Osteoblast (primary cell): Measurements from ENCODE around the gene KMT2A. TPM values are rescaled to one million over a fixed set of nuclear protein-coding genes. Genes with fewer than 3 reads are reported as not detected.

ENCODE experiments used
- DNase-seq: peaks from one replicate; pipeline ENCODE4 v3.0.0; 2011; ENCODE audit warnings: low spot score, mixed read lengths; ENCODE audit not compliant: insufficient read length; ENCODE audit errors: missing footprints
- H2AFZ ChIP-seq: 2 replicates; pipeline ENCODE4 v1.6.0; 2011; ENCODE audit warnings: mild to moderate bottlenecking, low read length
- H3K27ac ChIP-seq: 2 replicates; pipeline ENCODE4 v1.5.1; 2011; ENCODE audit warnings: mild to moderate bottlenecking, low read depth, low read length, moderate library complexity
- H3K27me3 ChIP-seq: 2 replicates; pipeline ENCODE4 v1.6.0; 2012; ENCODE audit warnings: mild to moderate bottlenecking, control low read depth, inconsistent platforms, low read length, moderate library complexity; ENCODE audit not compliant: insufficient read depth
- H3K36me3 ChIP-seq: 2 replicates; pipeline ENCODE4 v1.5.1; 2011; ENCODE audit warnings: mild to moderate bottlenecking, low read length, control low read depth, moderate library complexity; ENCODE audit not compliant: insufficient read depth
- H3K4me1 ChIP-seq: 2 replicates; pipeline ENCODE4 v1.5.1; 2011; ENCODE audit warnings: mild to moderate bottlenecking, low read length, control low read depth, moderate library complexity; ENCODE audit not compliant: insufficient read depth
- H3K4me2 ChIP-seq: 2 replicates; pipeline ENCODE4 v1.6.0; 2011; ENCODE audit warnings: mild to moderate bottlenecking, low read length; ENCODE audit not compliant: insufficient read depth
- H3K4me3 ChIP-seq: fragments of 200-600 bp; sonication (generic); 3 replicates; pipeline ENCODE4 v1.5.1; 2012; ENCODE audit warnings: mild to moderate bottlenecking, low read length, inconsistent platforms; ENCODE audit not compliant: insufficient read depth
- H3K79me2 ChIP-seq: 2 replicates; pipeline ENCODE4 v1.6.0; 2012; ENCODE audit warnings: mild to moderate bottlenecking, low read length, control low read depth, inconsistent platforms; ENCODE audit not compliant: insufficient read depth
- H3K9me3 ChIP-seq: 2 replicates; pipeline ENCODE4 v1.5.1; 2011; ENCODE audit warnings: low read depth, low read length, control low read depth
- H4K20me1 ChIP-seq: 2 replicates; pipeline ENCODE4 v1.6.0; 2012; ENCODE audit warnings: mild to moderate bottlenecking, low read length, control low read depth; ENCODE audit not compliant: insufficient read depth
- total RNA-seq: library from RNA; depleted of rRNA; stranded (reverse); fragments of >200 nt; gene quantifications from 2 replicates; pipeline ENCODE4 v1.2.3, GENCODE V29; 2012
- TF ChIP-seq, protein P1 (sequence below): IDR thresholded peaks from 2 replicates; pipeline ENCODE4 v1.5.1; 2011; ENCODE audit warnings: mild to moderate bottlenecking, low read depth, low read length, moderate library complexity; ENCODE audit errors: extremely low read depth

Gene KMT2A
- total RNA-seq, 1 donor, result 38.4 TPM

DNA sequence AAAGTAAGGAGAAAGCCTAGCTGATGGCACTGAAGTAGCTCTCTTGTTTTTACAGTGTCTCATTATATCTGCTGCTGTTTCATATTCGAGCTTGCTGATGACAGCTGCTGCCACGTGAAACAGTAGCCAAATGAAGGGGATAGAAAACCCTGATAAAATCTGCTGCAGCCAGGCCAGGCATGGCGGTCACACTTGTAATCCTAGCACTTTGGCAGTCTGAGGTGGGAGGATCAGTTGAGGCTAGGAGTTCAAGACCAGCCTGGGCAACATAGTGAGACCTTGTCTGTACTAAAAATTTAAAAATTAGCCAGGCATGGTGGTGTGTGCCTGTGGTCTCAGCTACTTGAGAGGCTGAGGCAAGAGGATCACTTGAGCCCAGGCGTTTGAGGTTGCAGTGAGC is 116.0 kb downstream of the KMT2A start:
- no peaks in the 10 kb centered on the region for H3K79me2 ChIP-seq
- no peaks in the 10 kb centered on the region for H3K27me3 ChIP-seq
- DNase-seq, result no peak
- H3K9me3 ChIP-seq, result no peaks in the 10 kb centered on the region
- H4K20me1 ChIP-seq, result no peaks in the 10 kb centered on the region
- H2AFZ ChIP-seq, result no peak overlapping the region
- peaks cover 25% of the 10 kb centered on the region for H3K36me3 ChIP-seq
- TF ChIP-seq, protein P1, sequence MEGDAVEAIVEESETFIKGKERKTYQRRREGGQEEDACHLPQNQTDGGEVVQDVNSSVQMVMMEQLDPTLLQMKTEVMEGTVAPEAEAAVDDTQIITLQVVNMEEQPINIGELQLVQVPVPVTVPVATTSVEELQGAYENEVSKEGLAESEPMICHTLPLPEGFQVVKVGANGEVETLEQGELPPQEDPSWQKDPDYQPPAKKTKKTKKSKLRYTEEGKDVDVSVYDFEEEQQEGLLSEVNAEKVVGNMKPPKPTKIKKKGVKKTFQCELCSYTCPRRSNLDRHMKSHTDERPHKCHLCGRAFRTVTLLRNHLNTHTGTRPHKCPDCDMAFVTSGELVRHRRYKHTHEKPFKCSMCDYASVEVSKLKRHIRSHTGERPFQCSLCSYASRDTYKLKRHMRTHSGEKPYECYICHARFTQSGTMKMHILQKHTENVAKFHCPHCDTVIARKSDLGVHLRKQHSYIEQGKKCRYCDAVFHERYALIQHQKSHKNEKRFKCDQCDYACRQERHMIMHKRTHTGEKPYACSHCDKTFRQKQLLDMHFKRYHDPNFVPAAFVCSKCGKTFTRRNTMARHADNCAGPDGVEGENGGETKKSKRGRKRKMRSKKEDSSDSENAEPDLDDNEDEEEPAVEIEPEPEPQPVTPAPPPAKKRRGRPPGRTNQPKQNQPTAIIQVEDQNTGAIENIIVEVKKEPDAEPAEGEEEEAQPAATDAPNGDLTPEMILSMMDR, result no peak
- no peaks in the 10 kb centered on the region for H3K4me1 ChIP-seq
- H3K4me3 ChIP-seq, result no peak overlapping the region
- H3K27ac ChIP-seq, result no peak overlapping the region
- H3K4me2 ChIP-seq, result no peak overlapping the region

DNA sequence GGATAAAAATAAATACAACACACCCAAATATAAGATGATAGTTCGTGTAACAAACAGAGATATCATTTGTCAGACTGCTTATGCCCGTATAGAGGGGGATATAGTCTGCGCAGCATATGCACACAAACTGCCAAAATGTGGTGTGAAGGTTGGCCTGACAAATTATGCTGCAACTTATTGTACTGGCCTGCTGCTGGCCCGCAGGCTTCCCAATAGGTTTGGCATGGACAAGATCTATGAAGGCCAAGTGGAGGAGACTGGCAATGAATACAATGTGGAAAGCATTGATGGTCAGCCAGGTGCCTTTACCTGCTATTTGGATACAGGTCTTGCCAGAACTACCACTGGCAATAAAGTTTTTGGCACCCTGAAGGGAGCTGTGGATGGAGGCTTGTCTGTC is 124.5 kb downstream of the KMT2A start:
- Histone ChIP-seq H3K4me2 (no peak overlapping the region), H2AFZ (no peak overlapping the region), H3K4me1 (no peaks in the 10 kb centered on the region), H4K20me1 (no peaks in the 10 kb centered on the region), H3K27me3 (no peaks in the 10 kb centered on the region), H3K36me3 (peaks cover 22% of the 10 kb centered on the region), H3K27ac (no peak overlapping the region), H3K9me3 (no peaks in the 10 kb centered on the region), H3K4me3 (no peak overlapping the region), H3K79me2 (no peaks in the 10 kb centered on the region)
- TF ChIP-seq, protein P1, result no peak
- DNase-seq, result no peak

DNA sequence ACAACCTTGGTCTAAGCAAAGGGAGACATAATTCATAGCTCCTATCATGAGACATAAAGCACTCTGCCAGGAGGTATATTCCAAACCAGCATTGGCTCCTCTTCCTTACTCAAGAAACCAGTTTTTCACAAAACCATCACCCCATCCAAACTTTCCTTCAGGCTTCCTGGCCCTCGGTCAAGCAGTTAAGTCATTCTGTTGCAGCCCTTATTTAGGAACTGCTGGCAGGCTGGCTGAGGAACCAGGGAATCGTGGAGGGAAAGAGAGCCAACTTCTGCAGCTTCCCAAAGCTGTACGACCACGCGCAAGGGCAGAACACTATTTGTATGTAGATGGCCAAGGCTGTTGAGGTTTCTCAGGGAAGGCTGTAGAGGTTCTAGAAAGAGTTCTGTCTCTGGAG is 128.8 kb downstream of the KMT2A start:
- H3K27ac ChIP-seq, result peak overlapping the region; percentile 44
- H3K4me2 ChIP-seq, result peak overlapping the region; percentile 98
- H3K36me3 ChIP-seq, result no peaks in the 10 kb centered on the region
- peak; percentile 84 for DNase-seq
- no peaks in the 10 kb centered on the region for H3K9me3 ChIP-seq
- TF ChIP-seq, protein P1, result no peak
- no peaks in the 10 kb centered on the region for H3K27me3 ChIP-seq
- H4K20me1 ChIP-seq, result no peaks in the 10 kb centered on the region
- peak overlapping the region; percentile 87 for H3K4me3 ChIP-seq
- peak overlapping the region; percentile 28 for H2AFZ ChIP-seq
- H3K4me1 ChIP-seq, result peaks cover 2% of the 10 kb centered on the region
- H3K79me2 ChIP-seq, result no peaks in the 10 kb centered on the region

DNA sequence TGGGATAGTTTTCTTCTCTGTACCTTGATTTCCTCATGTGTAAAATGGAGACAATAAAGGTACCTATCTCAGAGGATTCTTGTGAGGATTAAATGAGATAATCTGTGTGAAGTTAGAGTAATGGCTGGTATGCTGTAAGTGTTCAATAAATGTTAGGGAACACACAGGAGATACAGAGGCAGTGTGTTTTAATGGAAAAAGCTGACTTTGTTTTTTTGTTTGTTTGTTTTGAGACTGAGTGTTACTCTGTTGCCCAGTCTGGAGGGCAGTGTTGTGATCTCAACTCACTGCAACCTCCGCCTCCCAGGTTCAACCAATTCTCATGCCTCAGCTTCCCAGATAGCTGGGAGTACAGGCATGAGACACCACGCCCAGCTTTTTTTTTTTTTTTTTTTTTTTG is 133.4 kb downstream of the KMT2A start:
- H2AFZ ChIP-seq, result no peak overlapping the region
- TF ChIP-seq, protein P1, result no peak
- H4K20me1 ChIP-seq, result peaks cover 19% of the 10 kb centered on the region
- no peaks in the 10 kb centered on the region for H3K27me3 ChIP-seq
- H3K79me2 ChIP-seq, result peaks cover 34% of the 10 kb centered on the region
- no peaks in the 10 kb centered on the region for H3K9me3 ChIP-seq
- DNase-seq, result peak; percentile 58
- H3K27ac ChIP-seq, result no peak overlapping the region
- no peak overlapping the region for H3K4me3 ChIP-seq
- H3K4me1 ChIP-seq, result peaks cover 19% of the 10 kb centered on the region
- H3K36me3 ChIP-seq, result no peaks in the 10 kb centered on the region
- H3K4me2 ChIP-seq, result no peak overlapping the region
